COLO668 (cell line): ENCODE results near the gene REPS2.

Experiments used
- DNase-seq: peaks from one replicate; lab custom pipeline; 2025; ENCODE audit not compliant: unreplicated experiment; lab: John Stamatoyannopoulos, UW

REPS2 gene

GRCh38 chrX:17032351-17032750, 85.9 kb downstream of the REPS2 start:
- DNase-seq, result no peak

- no peak for DNase-seq
These were observed 86.8 kb downstream of the REPS2 start for GRCh38 chrX:17033225-17033624.

- no peak for DNase-seq
These were observed 88.7 kb downstream of the REPS2 start for GRCh38 chrX:17035111-17035510.

GRCh38 chrX:17036171-17036961, 89.9 kb downstream of the REPS2 start:
- no peak for DNase-seq

- DNase-seq, result no peak
These were observed 91.8 kb downstream of the REPS2 start for GRCh38 chrX:17038277-17038676.

- DNase-seq, result no peak
These were observed 92.3 kb downstream of the REPS2 start for GRCh38 chrX:17038681-17039161.

- DNase-seq, result no peak
These were observed 93.4 kb downstream of the REPS2 start for GRCh38 chrX:17039826-17040225.

GRCh38 chrX:17040711-17041110, 94.3 kb downstream of the REPS2 start:
- DNase-seq, result no peak

GRCh38 chrX:17042037-17042436, 95.6 kb downstream of the REPS2 start:
- DNase-seq, result no peak

- peak; percentile 58 for DNase-seq
These were observed 100.1 kb downstream of the REPS2 start for GRCh38 chrX:17046478-17047097.

- DNase-seq, result no peak
These were observed 100.8 kb downstream of the REPS2 start for GRCh38 chrX:17047224-17047623.

- no peak for DNase-seq
These were observed 105.8 kb downstream of the REPS2 start for GRCh38 chrX:17052210-17052609.

GRCh38 chrX:17052793-17053192, 106.3 kb downstream of the REPS2 start:
- DNase-seq, result no peak

GRCh38 chrX:17053502-17053901, 107.0 kb downstream of the REPS2 start:
- DNase-seq, result no peak

- no peak for DNase-seq
These were observed 110.6 kb downstream of the REPS2 start for GRCh38 chrX:17056868-17057608.

GRCh38 chrX:17062065-17062464, 115.6 kb downstream of the REPS2 start:
- DNase-seq, result no peak

GRCh38 chrX:17065100-17065499, 118.6 kb downstream of the REPS2 start:
- DNase-seq, result no peak

- DNase-seq, result no peak
These were observed 121.1 kb downstream of the REPS2 start for GRCh38 chrX:17067534-17067933.

GRCh38 chrX:17072301-17072700, 125.8 kb downstream of the REPS2 start:
- DNase-seq, result no peak

- DNase-seq, result no peak
These were observed 126.3 kb downstream of the REPS2 start for GRCh38 chrX:17072721-17073230.

GRCh38 chrX:17075004-17075403, 128.5 kb downstream of the REPS2 start:
- DNase-seq, result no peak

GRCh38 chrX:17077361-17077760, 130.9 kb downstream of the REPS2 start:
- DNase-seq, result no peak
